HuH-7 (cell line): ENCODE results near the gene NEU4.
A peak's percentile ranks its signal among the peaks of the same experiment; 100 is the strongest.
"Not testable (repeated sequence)": the region's sequence is repeated elsewhere in the genome, so short reads cannot be mapped to it uniquely, and the experiment has no call there.

ENCODE experiments used
- DNase-seq: peaks from one replicate; pipeline ENCODE4 v3.0.0; 2011; ENCODE audit warnings: low spot score

The NEU4 gene

GRCh38 chr2:241799522-241800197, 9.3 kb upstream of the NEU4 start:
- DNase-seq = peak; percentile 1

DNA sequence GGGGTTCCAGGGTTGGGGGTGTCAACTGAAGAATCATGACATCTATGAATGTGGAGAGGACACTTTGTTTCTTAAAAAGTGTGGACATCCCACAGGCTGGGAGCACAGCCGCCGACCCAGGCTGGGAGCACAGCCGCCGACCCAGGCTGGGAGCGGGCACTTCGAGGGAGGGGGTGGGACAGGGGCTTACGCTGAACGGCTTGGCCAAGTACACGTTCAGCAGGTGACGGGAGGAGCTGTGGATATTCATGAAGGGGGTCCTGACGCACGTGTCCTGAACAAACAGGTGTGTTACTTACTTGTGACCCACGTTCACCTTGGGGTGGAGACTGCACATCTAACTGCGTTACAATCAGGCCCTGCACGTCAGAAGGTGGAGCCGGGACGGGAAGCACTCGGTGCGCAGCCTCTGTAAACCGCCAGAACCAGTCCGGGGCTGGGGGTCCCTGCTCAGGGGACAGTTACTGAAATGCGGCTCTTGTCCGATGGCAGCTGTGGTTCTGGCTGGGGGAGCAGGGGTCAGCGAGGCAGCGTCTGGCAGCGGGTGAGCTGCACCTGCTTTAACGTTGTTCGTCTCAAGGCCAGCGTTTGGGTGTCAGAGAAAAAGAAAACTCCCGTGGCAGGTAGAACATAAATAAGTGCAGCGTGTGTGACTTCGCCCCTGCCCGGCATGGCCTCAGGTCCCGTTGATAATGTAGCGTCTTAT, 8.6 kb upstream of the NEU4 start:
- not testable (repeated sequence) for DNase-seq

DNA sequence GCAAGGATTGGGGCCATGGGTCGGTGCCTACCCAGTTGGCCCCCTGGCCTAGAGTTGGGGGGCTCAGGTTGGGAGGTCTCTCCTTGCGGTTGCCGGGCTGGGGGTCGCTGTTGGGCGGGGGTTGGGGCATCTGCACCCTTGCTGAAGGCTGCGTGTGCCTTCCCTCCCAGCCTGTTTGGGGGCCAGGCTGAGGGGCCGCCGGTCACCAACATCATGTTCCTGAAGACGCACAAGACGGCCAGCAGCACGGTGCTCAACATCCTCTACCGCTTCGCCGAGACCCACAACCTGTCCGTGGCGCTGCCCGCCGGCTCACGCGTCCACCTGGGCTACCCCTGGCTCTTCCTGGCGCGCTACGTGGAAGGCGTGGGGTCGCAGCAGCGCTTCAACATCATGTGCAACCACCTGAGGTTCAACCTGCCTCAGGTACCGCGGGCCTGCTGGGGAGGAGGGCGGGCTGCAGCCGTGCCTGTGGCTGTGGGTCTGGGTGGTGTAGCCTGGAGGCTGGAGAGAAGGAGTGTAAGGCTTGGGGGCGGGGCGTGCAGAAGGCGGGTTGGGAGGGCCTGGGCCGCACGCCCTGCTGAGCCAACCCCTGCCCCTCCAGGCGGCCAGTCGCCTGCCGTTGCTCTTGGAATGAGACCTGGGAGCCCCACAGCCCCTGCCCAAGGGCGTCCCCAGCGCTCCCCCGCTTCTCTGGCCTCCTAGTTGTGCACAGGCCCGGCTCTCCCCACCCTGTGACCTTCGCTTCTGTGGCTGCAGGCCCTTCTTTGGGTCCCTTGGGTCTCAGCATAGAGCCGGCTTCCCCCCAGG, 7.2 kb upstream of the NEU4 start:
- no peak for DNase-seq

DNA sequence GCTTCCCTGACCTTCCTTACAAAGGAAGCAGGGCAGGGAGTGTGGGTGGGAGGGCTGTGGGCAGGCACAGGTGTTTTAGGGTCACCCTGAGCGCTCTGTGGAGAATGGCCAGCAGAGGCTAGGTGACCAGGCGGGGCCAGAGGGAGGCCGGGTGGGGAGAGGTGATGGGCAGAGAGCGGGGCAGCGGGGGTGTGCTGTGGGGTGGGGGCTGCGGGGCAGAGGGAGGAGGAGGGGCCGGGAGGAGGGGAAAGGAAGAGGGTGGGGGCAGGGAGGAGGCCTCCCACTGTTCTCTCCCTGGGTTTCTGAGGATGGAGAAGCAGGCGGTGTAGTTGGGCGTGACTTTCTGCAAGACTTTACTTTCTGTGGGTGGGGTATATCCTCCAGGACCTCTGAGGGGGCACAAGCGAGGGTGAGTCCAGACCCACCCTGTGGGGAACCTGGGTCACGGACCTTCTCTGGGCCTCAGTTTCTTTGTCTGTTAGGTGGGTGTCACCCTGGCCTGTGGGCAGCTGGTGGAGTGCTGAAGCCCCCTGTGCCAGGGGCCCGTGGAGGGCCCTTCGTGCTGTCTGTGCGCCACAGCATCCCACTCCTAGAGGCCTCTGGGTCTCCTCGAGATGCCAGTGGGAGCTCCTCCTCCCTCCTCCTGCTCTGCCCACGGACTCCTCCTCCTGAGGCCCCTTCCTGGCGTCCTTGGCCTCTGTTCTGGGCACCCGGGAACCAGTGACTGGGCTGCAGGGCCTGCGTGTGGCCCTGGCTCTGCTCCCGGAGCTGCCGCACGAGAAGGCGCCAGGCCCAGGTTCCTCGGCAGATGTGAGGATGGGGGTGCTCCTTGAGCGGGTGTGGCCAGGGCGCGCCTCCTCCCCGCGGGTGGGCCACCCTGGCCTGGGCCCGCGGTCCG, 6.3 kb upstream of the NEU4 start:
- DNase-seq = no peak

DNA sequence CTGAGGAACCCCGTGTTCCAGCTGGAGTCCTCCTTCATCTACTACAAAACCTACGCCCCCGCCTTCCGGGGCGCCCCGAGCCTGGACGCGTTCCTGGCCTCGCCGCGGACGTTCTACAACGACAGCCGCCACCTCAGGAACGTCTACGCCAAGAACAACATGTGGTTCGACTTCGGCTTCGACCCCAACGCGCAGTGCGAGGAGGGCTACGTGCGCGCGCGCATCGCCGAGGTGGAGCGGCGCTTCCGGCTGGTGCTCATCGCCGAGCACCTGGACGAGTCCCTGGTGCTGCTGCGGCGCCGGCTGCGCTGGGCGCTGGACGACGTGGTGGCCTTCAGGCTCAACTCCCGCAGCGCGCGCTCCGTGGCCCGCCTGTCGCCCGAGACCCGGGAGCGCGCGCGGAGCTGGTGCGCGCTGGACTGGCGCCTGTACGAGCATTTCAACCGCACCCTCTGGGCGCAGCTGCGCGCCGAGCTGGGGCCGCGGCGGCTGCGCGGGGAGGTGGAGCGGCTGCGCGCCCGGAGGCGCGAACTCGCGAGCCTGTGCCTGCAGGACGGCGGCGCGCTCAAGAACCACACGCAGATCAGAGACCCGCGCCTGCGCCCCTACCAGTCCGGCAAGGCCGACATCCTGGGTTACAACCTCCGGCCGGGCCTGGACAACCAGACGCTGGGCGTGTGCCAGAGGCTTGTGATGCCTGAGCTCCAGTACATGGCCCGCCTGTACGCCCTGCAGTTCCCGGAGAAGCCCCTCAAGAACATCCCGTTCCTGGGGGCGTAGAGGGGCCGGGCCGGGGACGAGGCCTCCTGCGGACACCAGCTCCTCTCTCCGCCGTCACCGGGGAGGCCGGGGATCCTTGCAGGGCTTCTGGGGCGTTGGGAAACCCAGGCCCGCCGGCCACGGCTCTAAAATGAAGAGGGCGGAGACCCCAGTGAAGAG, 5.3 kb upstream of the NEU4 start:
- no peak for DNase-seq

GRCh38 chr2:241804326-241805229, 4.4 kb upstream of the NEU4 start:
- no peak for DNase-seq

GRCh38 chr2:241806217-241806616, 2.8 kb upstream of the NEU4 start:
- DNase-seq = not testable (repeated sequence)

GRCh38 chr2:241808051-241808720, 807 bp upstream of the NEU4 start:
- DNase-seq = no peak

DNA sequence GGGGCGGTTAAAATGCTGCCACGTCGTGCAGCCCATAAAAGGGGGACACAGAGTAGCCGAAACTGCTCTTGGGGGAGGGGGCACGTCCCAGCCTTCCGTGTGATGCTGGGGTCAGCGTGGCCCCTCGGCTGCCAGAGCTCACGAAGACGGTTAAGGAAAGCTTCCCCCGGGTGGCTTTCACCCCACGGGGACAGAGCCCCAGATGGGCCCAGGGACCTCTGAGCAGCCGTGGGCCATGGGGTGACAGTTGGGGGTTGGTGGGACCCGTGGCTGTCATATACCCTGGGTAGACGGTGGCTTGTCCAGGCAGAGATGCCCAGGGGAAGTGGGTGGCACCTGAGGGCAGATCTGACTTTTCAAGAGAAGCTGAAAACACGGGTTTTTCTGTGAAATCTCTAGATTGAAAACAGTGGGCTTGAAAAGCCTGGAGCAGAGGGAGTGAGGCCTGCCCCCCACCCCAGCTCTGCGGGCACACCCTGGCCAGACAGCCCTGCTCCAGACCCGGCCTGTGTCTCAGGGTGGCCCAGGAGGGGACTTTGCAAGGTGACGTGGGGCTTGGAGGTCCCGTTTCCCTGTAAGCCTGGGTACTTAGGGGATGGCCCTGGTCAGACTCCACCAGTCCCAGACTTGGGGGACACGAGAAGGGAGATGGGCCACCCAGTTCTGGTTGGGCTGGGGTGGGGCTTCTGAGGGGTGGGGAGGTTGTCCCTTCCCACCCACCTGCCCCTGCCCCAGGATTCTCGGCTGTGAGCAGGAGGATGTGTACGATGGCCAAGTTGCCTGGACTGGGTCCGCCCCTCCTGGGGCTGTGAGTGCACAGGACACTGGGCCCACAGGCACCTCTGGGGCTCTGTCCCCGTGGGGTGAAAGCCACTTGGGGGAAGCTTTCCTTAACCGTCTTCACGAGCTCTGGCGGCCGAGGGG, 652 bp downstream of the NEU4 start:
- DNase-seq = no peak

GRCh38 chr2:241810307-241811200, 1.6 kb downstream of the NEU4 start:
- no peak for DNase-seq

DNA sequence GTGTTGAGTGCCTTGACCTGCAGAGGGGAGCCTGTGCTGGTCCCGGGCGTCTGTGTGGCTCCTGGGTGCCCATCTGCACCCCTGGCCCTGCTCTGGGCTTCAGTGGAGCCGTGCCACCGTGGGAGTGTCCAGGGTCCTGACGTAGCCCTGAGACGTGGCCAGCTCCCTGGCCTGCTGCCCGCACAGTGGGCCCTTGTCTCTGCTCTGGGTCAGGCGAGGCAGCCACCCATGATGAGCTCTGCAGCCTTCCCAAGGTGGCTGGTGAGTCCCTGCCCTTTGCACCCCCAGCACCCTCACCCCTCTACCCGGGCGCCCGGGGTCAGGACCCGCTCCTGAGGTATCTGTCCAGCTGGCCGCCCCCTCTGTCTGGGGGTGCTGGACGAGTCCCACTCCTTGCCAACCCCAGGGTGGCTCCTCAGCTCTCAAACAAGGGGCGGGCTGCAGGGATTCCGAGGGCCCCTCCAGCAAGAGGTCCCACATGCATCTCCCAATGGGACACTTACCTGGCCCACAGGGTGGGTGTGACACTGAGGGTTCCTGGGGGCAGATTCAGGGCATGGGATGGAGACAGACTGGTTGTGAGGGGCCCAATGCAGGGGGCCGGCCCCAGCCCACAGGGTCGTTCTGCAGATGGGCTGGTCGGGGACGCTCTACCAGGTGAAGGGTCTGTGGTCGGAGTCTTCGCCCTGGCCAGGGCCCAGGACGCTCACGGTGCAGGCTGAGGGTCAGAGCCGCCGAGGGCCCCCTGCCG, 2.4 kb downstream of the NEU4 start:
- no peak for DNase-seq

DNA sequence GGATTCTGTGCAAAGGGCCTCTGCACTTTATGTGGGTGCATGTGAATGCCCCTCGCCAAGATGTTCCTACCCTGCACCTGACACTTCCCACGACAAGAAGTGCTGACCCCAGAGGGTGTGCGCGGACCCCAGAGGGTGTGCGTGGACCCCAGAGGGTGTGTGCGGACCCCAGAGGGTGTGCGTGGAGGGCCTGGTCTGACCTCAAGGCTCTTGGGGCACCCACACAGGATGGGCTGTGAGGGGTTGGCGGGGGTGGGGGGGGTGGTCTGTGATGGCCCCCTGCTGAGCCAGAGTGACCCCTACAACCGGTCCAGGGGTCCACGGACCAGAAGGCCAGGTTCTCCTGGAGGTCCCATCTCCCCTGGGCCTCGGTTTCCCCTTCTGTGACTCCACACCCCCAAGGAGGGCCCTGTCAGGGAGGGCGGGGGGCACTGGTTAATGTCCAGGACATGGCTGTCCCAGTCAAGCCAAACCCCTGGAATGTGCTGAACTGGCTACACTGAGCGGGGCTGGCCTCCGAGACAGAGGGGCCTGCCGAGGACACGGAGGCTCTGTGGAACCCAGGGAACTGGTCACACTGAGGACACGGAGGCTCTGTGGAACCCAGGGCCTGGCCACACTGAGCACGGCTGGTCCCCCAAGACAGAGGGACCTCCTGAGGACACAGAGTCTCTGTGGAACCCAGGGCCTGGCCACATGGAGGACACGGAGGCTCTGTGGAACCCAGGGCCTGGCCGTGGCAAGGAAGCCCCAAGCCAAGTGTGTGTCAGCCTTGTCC, 3.1 kb downstream of the NEU4 start:
- no peak for DNase-seq

DNA sequence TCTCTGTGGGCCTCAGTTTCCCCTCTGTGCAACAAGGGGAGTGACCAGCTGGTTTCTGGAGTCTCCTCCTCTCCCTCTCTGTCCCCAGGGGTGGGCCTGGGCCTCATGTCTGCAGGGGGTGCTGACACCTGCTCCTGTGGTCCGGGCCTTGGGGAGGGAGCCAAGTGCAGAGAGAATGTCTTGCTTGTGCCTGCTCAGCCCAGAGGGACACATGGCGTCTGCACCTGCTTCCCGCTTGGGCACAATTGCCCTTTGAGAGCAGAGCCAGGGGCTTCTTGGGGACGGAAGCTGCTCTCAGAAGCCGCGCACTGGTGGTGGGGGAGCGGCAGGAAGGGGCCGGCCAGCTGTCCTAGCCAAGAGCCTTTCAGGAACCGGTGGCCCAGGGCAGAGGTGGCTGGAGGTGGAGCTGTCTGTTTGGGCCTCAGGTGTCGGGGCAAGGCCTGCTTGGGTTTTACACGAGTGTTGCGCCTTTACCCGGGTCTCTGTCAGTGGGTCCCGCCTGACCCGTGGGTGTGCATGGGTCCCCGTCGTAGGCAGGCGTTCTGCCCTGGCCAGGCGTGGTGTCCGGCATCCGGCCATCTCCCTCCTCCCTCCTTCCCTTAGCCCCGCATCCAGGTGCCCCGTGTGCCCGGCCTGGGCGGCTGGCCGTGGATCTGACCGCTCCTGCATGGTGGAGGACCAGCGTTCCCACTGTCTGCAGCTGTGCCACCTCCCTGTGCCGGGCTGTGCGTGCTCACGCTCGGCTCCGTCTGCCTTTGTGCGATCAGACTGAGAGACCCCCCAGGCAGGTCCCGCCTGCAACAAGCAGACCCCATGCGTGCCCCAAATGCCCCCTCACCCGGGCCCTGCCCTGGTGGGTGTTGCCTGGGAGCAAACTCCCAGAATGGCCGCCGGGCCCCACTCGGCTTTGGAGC, 4.0 kb downstream of the NEU4 start:
- DNase-seq = no peak

DNA sequence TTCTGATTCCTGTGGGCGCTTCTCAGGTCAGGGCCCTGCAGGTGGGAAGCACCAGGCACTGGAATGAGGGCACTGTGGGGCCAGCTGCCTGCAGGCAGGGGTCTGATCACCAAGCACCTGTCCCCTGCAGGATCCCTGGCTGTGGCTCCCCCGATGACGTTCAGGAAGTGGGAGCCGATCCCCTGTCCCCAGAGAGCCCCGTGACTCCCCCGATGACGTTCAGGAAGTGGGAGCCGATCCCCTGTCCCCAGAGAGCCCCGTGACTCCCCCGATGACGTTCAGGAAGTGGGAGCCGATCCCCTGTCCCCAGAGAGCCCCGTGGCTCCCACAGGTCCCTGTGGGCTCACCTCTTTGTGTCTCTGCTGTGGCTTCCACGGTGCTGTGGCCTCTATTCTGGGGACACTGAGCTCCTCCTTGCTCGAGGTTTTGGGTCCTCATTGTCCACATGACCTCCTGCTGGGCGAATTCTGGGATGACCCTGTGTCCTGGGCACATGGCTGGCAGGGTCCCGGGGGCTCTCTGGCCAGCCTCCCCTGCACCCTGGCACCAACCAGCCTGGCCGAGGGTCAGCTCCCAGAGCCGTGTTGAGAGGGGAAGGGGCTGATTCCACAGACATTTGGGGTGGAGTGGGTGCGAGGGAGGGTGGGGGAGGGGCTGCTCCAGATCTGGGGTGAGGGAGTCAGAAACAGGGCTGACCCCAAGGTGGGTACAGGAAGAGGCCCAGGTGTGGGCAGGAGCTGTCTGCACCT, 4.8 kb downstream of the NEU4 start:
- DNase-seq = no peak
